ENCODE results near the gene PPARGC1A. TPM values are rescaled to one million over a fixed set of nuclear protein-coding genes. Genes with fewer than 3 reads are reported as not detected.

PPARGC1A gene
- total and polyA plus RNA-seq, 2 of the 13 experiments (the other 11 are each of a cell fraction or from before 2014, with no cell fraction given) = 20.7 to 37.3 TPM

DNA sequence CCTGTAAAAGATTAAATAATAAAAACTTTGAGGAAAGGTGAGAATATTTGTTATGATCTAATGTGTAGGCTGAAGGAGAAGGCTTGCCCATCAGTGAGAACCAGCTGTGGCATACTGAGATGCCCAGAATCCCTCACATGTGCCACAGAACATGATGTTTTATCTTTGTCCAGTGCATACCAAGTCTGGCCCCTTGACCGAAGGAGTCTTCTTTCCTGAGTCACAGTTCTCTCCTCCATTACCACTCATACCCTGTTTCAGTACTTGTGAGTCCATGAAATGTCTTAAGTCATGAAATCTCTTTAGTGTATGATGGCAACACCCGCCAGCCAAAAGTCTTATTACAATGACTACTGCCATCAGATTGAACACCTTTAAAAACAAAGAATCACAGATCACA, 42.7 kb downstream of the PPARGC1A start (continued):
- TF ChIP-seq SSRP1 (CRISPR knock-in tag; IDR thresholded peaks at IDR 0.05) (no peak), CREB1 (IDR thresholded peaks at IDR 0.05) (no peak), CREB1 (CRISPR knock-in tag; IDR thresholded peaks at IDR 0.05) (no peak)

DNA sequence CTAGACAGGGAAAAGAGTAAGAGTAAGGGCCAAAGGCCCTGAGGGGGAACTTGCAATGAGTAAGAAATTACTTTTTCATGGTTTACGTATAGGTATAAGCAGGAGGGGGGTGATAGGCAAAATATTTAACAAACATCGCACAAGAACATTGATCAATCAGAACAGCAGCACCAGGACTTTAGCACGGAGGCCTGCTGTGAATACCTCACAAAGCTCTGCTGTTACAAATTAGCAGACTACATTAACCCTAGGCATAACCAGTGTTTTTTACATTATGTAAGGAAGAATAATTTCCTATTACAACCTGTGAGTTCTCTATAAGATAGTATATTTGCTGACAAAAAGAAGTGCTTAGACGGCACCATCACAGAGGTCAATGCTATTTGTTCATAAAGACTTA, 44.9 kb downstream of the PPARGC1A start:
- ATAC-seq = no peak; the same call in 2 of the 3 replicates
- intact Hi-C loops (cut with micrococcal nuclease; ENCODE audit: unreplicated experiment) (no loop called here), in situ Hi-C loops (cut with HindIII; ENCODE audit: extremely low pct_ligation_motif_present, low pct_unique_long_range_greater_than_20kb) (no loop called here)

More for the DNA sequence above, 44.9 kb downstream of the PPARGC1A start:
- H2AFZ ChIP-seq (ENCODE audit: low read length) = no peak overlapping the region
- peaks cover 16% of the 10 kb centered on the region for H3K79me2 ChIP-seq (ENCODE audit: insufficient read depth, low read length)
- H3K4me2 ChIP-seq (ENCODE audit: low read depth, low read length) = no peak overlapping the region
- FAIRE-seq (no peak), DNase-seq (ENCODE audit: low spot score) (no peak)
- TF ChIP-seq THAP11 (CRISPR knock-in tag; IDR thresholded peaks at IDR 0.05) (no peak), RARG (CRISPR knock-in tag; IDR thresholded peaks at IDR 0.05; ENCODE audit: low read depth) (no peak), ZFY (CRISPR knock-in tag; IDR thresholded peaks at IDR 0.05) (no peak), ZIK1 (CRISPR knock-in tag; IDR thresholded peaks at IDR 0.05; ENCODE audit: borderline replicate concordance, low read depth) (no peak), ZNF3 (CRISPR knock-in tag; IDR thresholded peaks at IDR 0.05) (no peak), GFI1 (CRISPR knock-in tag; IDR thresholded peaks at IDR 0.05; ENCODE audit: borderline replicate concordance) (no peak), ATAD3A (CRISPR knock-in tag; IDR thresholded peaks at IDR 0.05) (no peak), NCOA1 (CRISPR knock-in tag; IDR thresholded peaks at IDR 0.05) (no peak)
- TF ChIP-seq, protein P1, sequence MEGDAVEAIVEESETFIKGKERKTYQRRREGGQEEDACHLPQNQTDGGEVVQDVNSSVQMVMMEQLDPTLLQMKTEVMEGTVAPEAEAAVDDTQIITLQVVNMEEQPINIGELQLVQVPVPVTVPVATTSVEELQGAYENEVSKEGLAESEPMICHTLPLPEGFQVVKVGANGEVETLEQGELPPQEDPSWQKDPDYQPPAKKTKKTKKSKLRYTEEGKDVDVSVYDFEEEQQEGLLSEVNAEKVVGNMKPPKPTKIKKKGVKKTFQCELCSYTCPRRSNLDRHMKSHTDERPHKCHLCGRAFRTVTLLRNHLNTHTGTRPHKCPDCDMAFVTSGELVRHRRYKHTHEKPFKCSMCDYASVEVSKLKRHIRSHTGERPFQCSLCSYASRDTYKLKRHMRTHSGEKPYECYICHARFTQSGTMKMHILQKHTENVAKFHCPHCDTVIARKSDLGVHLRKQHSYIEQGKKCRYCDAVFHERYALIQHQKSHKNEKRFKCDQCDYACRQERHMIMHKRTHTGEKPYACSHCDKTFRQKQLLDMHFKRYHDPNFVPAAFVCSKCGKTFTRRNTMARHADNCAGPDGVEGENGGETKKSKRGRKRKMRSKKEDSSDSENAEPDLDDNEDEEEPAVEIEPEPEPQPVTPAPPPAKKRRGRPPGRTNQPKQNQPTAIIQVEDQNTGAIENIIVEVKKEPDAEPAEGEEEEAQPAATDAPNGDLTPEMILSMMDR (CRISPR knock-in tag; IDR thresholded peaks at IDR 0.05) = no peak
- TF ChIP-seq, protein P2, sequence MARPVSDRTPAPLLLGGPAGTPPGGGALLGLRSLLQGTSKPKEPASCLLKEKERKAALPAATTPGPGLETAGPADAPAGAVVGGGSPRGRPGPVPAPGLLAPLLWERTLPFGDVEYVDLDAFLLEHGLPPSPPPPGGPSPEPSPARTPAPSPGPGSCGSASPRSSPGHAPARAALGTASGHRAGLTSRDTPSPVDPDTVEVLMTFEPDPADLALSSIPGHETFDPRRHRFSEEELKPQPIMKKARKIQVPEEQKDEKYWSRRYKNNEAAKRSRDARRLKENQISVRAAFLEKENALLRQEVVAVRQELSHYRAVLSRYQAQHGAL (CRISPR knock-in tag; IDR thresholded peaks at IDR 0.05; ENCODE audit: not compliant biosample characterization) = no peak
- no peak overlapping the region for H3K27ac ChIP-seq (ENCODE audit: extremely low read length, insufficient read depth, low read length)
- H4K20me1 ChIP-seq (ENCODE audit: insufficient read depth, low read length) = peaks cover 15% of the 10 kb centered on the region
- H3K27me3 ChIP-seq (ENCODE audit: control insufficient read depth in 1 of 2, insufficient read depth in 2 of 2, low read length in 2 of 2) = no peaks in the 10 kb centered on the region
- H3K4me3 ChIP-seq (replicated peaks in 1 of 3; ENCODE audit: insufficient read depth in 1 of 3, low read depth in 2 of 3, low read length in 3 of 3) = no peak overlapping the region
- BruUV-seq (replicated peaks) = no TSS peak
- POLR2A ChIA-PET = no interaction called here
- H3K9ac ChIP-seq (ENCODE audit: insufficient read depth, low read depth, low read length) = no peak overlapping the region
- no peaks in the 10 kb centered on the region for H3K9me3 ChIP-seq (ENCODE audit: low read length)
- WGBS (ENCODE audit: low lambda C conversion rate) = 78% methylated on average over 4 of the region's 4 CpGs
- H3K4me1 ChIP-seq (ENCODE audit: insufficient read depth, low read length) = peaks cover 6% of the 10 kb centered on the region; the same call in 1 of the 2 replicates
- peaks cover 1 to 8% of the 10 kb centered on the region in 2 experiments; a peak in 2 of 5 replicates for H3K36me3 ChIP-seq (replicated peaks in 1 of 2; ENCODE audit: control insufficient read depth in 1 of 2, insufficient read depth in 2 of 2, low read length in 2 of 2)
- CTCF ChIA-PET (ENCODE audit: low intra/inter-chr PET ratio, low total read pairs) = no interaction called here

All from HepG2 (cell line).